ENCODE measurements around the gene ZNF710.

GRCh38 chr15:89975482-89976245, 25.5 kb upstream of the ZNF710 start:
- no peak for TF ChIP-seq POLR2AphosphoS5 (IDR thresholded peaks at IDR 0.05)
- no peak for TF ChIP-seq CTCF (IDR thresholded peaks at IDR 0.05)
